GM18858 (cell line): ENCODE data around the gene KIT.
A peak's percentile ranks its signal among the peaks of the same experiment; 100 is the strongest.

Source experiments
- ATAC-seq: cut with Tn5 transposase; IDR thresholded peaks from one replicate; pipeline ENCODE4 v1.9.1; 2021; ENCODE audit not compliant: unreplicated experiment

Gene KIT

GRCh38 chr4:54659749-54660535 is 2.2 kb downstream of the KIT start:
- ATAC-seq, result no peak

GRCh38 chr4:54660591-54660990 is 2.8 kb downstream of the KIT start:
- no peak for ATAC-seq

- ATAC-seq, result no peak
These were observed 3.4 kb downstream of the KIT start for GRCh38 chr4:54661169-54661568.

GRCh38 chr4:54661686-54662085 is 3.9 kb downstream of the KIT start:
- no peak for ATAC-seq

GRCh38 chr4:54662123-54662522 is 4.4 kb downstream of the KIT start:
- no peak for ATAC-seq

- ATAC-seq, result no peak
These were observed 5.3 kb downstream of the KIT start for GRCh38 chr4:54662901-54663585.

- no peak for ATAC-seq
These were observed 6.6 kb downstream of the KIT start for GRCh38 chr4:54664400-54664799.

GRCh38 chr4:54668014-54668611 is 10.4 kb downstream of the KIT start:
- ATAC-seq, result no peak

- ATAC-seq, result no peak
These were observed 12.1 kb downstream of the KIT start for GRCh38 chr4:54669831-54670230.

GRCh38 chr4:54675721-54676461 is 18.1 kb downstream of the KIT start:
- ATAC-seq, result no peak

- no peak for ATAC-seq
These were observed 18.9 kb downstream of the KIT start for GRCh38 chr4:54676658-54677057.

GRCh38 chr4:54677416-54677815 is 19.7 kb downstream of the KIT start:
- ATAC-seq, result no peak

- ATAC-seq, result no peak
These were observed 20.3 kb downstream of the KIT start for GRCh38 chr4:54677853-54678650.

GRCh38 chr4:54678826-54679225 is 21.1 kb downstream of the KIT start:
- no peak for ATAC-seq

GRCh38 chr4:54679813-54680212 is 22.1 kb downstream of the KIT start:
- no peak for ATAC-seq

- peak; percentile 42 for ATAC-seq
These were observed 26.0 kb downstream of the KIT start for GRCh38 chr4:54683616-54684346.

GRCh38 chr4:54685810-54686209 is 28.1 kb downstream of the KIT start:
- ATAC-seq, result no peak

GRCh38 chr4:54687887-54688841 is 30.4 kb downstream of the KIT start:
- peak; percentile 40 for ATAC-seq

- no peak for ATAC-seq
These were observed 37.6 kb downstream of the KIT start for GRCh38 chr4:54695337-54695736.
